BE2C (cell line): Measurements from ENCODE around the gene SEPTIN5.
A peak's percentile ranks its signal among the peaks of the same experiment; 100 is the strongest.

Experiments
- DNase-seq: peaks from one replicate; pipeline ENCODE4 v3.0.0-alpha.2; 2020
- H3K27me3 ChIP-seq: fragments of 250-450 bp; sonication (Bioruptor Pico); 2 replicates; pipeline ENCODE4 v1.5.1; 2020; ENCODE audit warnings: mild to moderate bottlenecking
- H3K36me3 ChIP-seq: fragments of 250-450 bp; sonication (Bioruptor Pico); 2 replicates; pipeline ENCODE4 v1.5.1; 2020; ENCODE audit warnings: mild to moderate bottlenecking
- H3K4me1 ChIP-seq: fragments of 250-450 bp; sonication (Bioruptor Pico); 2 replicates; pipeline ENCODE4 v1.5.1; 2020
- H3K4me3 ChIP-seq: 2 replicates; pipeline ENCODE4 v1.5.1; 2011; ENCODE audit warnings: low read depth, low read length
- H3K9me3 ChIP-seq: fragments of 250-450 bp; sonication (Bioruptor Pico); 2 replicates; pipeline ENCODE4 v1.5.1; 2020
- TF ChIP-seq, protein P1 (sequence below): IDR thresholded peaks from 2 replicates; pipeline ENCODE4 v1.5.1; 2012; ENCODE audit warnings: mild to moderate bottlenecking, low read depth, low read length

Gene SEPTIN5

GRCh38 chr22:19766240-19766510 lies 51.9 kb downstream of the SEPTIN5 start:
- H3K4me1 ChIP-seq: no peaks in the 10 kb centered on the region
- no peak overlapping the region for H3K4me3 ChIP-seq
- H3K9me3 ChIP-seq: no peaks in the 10 kb centered on the region; the same call in 1 of the 2 replicates

GRCh38 chr22:19766511-19767426 lies 52.5 kb downstream of the SEPTIN5 start:
- no peaks in the 10 kb centered on the region for H3K4me1 ChIP-seq
- TF ChIP-seq, protein P1, sequence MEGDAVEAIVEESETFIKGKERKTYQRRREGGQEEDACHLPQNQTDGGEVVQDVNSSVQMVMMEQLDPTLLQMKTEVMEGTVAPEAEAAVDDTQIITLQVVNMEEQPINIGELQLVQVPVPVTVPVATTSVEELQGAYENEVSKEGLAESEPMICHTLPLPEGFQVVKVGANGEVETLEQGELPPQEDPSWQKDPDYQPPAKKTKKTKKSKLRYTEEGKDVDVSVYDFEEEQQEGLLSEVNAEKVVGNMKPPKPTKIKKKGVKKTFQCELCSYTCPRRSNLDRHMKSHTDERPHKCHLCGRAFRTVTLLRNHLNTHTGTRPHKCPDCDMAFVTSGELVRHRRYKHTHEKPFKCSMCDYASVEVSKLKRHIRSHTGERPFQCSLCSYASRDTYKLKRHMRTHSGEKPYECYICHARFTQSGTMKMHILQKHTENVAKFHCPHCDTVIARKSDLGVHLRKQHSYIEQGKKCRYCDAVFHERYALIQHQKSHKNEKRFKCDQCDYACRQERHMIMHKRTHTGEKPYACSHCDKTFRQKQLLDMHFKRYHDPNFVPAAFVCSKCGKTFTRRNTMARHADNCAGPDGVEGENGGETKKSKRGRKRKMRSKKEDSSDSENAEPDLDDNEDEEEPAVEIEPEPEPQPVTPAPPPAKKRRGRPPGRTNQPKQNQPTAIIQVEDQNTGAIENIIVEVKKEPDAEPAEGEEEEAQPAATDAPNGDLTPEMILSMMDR: no peak
- DNase-seq: no peak
- H3K36me3 ChIP-seq: no peaks in the 10 kb centered on the region
- H3K4me3 ChIP-seq: no peak overlapping the region
- H3K27me3 ChIP-seq: peaks cover 91% of the 10 kb centered on the region
- no peaks in the 10 kb centered on the region; the same call in 1 of the 2 replicates for H3K9me3 ChIP-seq

More at GRCh38 chr22:19766240-19766510, 51.9 kb downstream of the SEPTIN5 start:
- DNase-seq: no peak
- TF ChIP-seq, protein P1: no peak
- Histone ChIP-seq H3K27me3 (peaks cover 95% of the 10 kb centered on the region), H3K36me3 (no peaks in the 10 kb centered on the region)

DNA sequence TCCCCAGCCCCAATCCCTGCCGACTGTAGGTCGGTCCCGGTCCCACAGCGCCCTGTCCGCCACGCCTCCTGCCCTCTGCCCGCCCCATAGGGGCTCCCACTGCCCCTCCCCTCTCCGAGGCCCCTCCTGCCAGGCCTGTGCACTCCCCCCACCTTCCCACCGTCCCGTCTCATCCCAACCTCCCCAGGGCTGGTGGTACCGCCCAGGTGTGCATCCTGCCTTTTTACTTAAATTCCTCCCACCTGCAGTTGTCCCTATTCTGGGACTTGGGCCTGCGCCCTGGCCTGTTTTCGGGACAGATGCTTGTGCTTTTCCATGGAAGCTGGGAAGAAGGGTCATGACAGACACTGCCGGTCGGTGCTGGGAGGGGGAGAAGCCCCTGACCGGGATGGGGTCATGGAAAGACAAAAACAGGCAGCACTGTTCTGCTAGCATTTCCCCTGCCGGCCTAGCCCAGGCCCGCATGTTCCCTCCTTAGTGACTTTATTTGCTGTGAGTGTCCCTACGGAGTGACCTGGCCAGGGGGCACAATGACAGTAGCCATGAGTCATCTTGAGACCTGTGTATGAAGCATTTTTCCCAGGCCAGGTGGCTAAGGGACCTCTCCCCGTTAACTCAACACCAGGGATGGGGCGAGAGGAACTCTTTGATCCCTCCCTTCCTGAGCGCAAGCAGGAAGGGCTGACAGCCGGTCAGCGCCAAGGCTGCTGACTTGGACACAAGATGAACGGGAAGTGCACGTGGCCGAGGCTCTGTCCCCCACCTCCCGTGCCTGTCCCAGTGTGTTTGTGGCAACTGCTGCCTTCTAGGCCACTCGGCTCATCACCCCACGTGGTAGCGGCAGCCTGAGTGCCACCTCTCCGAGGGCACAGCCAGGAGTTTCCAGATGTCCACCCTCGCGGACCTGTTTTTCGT lies 53.4 kb downstream of the SEPTIN5 start:
- Histone ChIP-seq H3K4me3 (no peak overlapping the region), H3K36me3 (no peaks in the 10 kb centered on the region), H3K9me3 (no peaks in the 10 kb centered on the region; the same call in 1 of the 2 replicates), H3K27me3 (peaks cover 92% of the 10 kb centered on the region), H3K4me1 (no peaks in the 10 kb centered on the region)
- TF ChIP-seq, protein P1: no peak
- no peak for DNase-seq

- no peaks in the 10 kb centered on the region for H3K36me3 ChIP-seq
- TF ChIP-seq, protein P1: no peak
- H3K4me3 ChIP-seq: no peak overlapping the region
- H3K4me1 ChIP-seq: no peaks in the 10 kb centered on the region
- no peaks in the 10 kb centered on the region; the same call in 1 of the 2 replicates for H3K9me3 ChIP-seq
- DNase-seq: peak; percentile 5
- peaks cover 86% of the 10 kb centered on the region for H3K27me3 ChIP-seq
Measured at GRCh38 chr22:19769393-19769715, 55.1 kb downstream of the SEPTIN5 start.

- TF ChIP-seq, protein P1: no peak
- Histone ChIP-seq H3K36me3 (no peaks in the 10 kb centered on the region), H3K27me3 (peaks cover 73% of the 10 kb centered on the region), H3K9me3 (no peaks in the 10 kb centered on the region; the same call in 1 of the 2 replicates), H3K4me1 (no peaks in the 10 kb centered on the region), H3K4me3 (no peak overlapping the region)
- DNase-seq: peak; percentile 5
Measured at GRCh38 chr22:19770349-19771220, 56.3 kb downstream of the SEPTIN5 start.
